Stimulated activated CD4-positive, alpha-beta T cell treated with anti-CD3 and anti-CD28 coated beads, TNF-alpha, amount 100 ng/mL, for 4 hours (primary cell): ENCODE measurements around the gene ZCCHC14.
"Not testable (repeated sequence)": the region's sequence is repeated elsewhere in the genome, so short reads cannot be mapped to it uniquely, and the experiment has no call there.

ENCODE experiments used
- DNase-seq, 3 experiments: peaks; one replicate each; pipeline ENCODE4 v3.0.0-alpha.2; 2020; ENCODE audit warnings: low read depth in 3 of 3

ZCCHC14 gene

GRCh38 chr16:87410530-87410929 lies 82.3 kb downstream of the ZCCHC14 start:
- DNase-seq, result no peak

GRCh38 chr16:87409781-87410180 lies 83.0 kb downstream of the ZCCHC14 start:
- no peak for DNase-seq

- DNase-seq, result no peak
Observed at GRCh38 chr16:87409153-87409552, 83.7 kb downstream of the ZCCHC14 start.

- DNase-seq, result no peak
Observed at GRCh38 chr16:87407511-87408112, 85.2 kb downstream of the ZCCHC14 start.

GRCh38 chr16:87406495-87407088 lies 86.2 kb downstream of the ZCCHC14 start:
- DNase-seq, result no peak

GRCh38 chr16:87404764-87405625 lies 87.8 kb downstream of the ZCCHC14 start:
- no peak for DNase-seq

- DNase-seq, result no peak
Observed at GRCh38 chr16:87395181-87395842, 97.5 kb downstream of the ZCCHC14 start.

- DNase-seq, result no peak
Observed at GRCh38 chr16:87393680-87394055, 99.2 kb downstream of the ZCCHC14 start.

- no peak for DNase-seq
Observed at GRCh38 chr16:87392821-87393679, 99.8 kb downstream of the ZCCHC14 start.

- DNase-seq, result peak; percentile 92 to 97 (median 96)
Observed at GRCh38 chr16:87391950-87392820, 100.6 kb downstream of the ZCCHC14 start, which contains the start of gene MAP1LC3B. Gene MAP1LC3B (plus strand): TSS chr16:87392336. CDS start chr16:87392428, 92 bp downstream.

GRCh38 chr16:87391324-87391949 lies 101.4 kb downstream of the ZCCHC14 start:
- no peak for DNase-seq

- no peak for DNase-seq
Observed at GRCh38 chr16:87390641-87391323, 102.0 kb downstream of the ZCCHC14 start.

- DNase-seq, result not testable (repeated sequence)
Observed at GRCh38 chr16:87389914-87390313, 102.9 kb downstream of the ZCCHC14 start.

GRCh38 chr16:87389245-87389644 lies 103.6 kb downstream of the ZCCHC14 start:
- DNase-seq, result no peak

- no peak for DNase-seq
Observed at GRCh38 chr16:87388818-87389134, 104.0 kb downstream of the ZCCHC14 start.

- DNase-seq, result peak; percentile 45 to 77 (median 70)
Observed at GRCh38 chr16:87387942-87388817, 104.6 kb downstream of the ZCCHC14 start.

- not testable (repeated sequence) for DNase-seq
Observed at GRCh38 chr16:87384875-87385167, 108.0 kb downstream of the ZCCHC14 start.

GRCh38 chr16:87384162-87384874 lies 108.5 kb downstream of the ZCCHC14 start:
- DNase-seq, result no peak
